GM23338 (cell line): ENCODE results near the gene RNF182.

Source experiments
- CREB1 ChIP-seq: fragments of 250-450 bp; sonication (Bioruptor Pico); IDR thresholded peaks from 2 replicates; pipeline ENCODE4 v1.5.0; 2020; ENCODE audit warnings: low read depth, mild to moderate bottlenecking, moderate library complexity
- EZH2 ChIP-seq: fragments of 200-600 bp; sonication (generic); IDR thresholded peaks from one replicate; pipeline ENCODE4 v1.8.0; 2017; ENCODE audit warnings: antibody characterized with exemption, mild to moderate bottlenecking, low read depth; ENCODE audit not compliant: unreplicated experiment
- EZH2phosphoT487 ChIP-seq: fragments of 200-600 bp; sonication (generic); IDR thresholded peaks from one replicate; pipeline ENCODE4 v1.8.1; 2018; ENCODE audit warnings: antibody characterized with exemption; ENCODE audit not compliant: unreplicated experiment
- JUNB ChIP-seq: IDR thresholded peaks from one replicate; pipeline ENCODE4 v1.6.1; 2016; ENCODE audit warnings: antibody characterized with exemption; ENCODE audit not compliant: unreplicated experiment
- POLR2AphosphoS5 ChIP-seq: IDR thresholded peaks from 2 replicates; pipeline ENCODE4 v1.6.1; 2016; ENCODE audit warnings: antibody characterized with exemption, low read depth
- REST ChIP-seq: IDR thresholded peaks from one replicate; pipeline ENCODE4 v1.6.1; 2018; ENCODE audit warnings: antibody characterized with exemption; ENCODE audit not compliant: unreplicated experiment
- ZNF331 ChIP-seq: fragments of 250-450 bp; sonication (Bioruptor Pico); IDR thresholded peaks from 2 replicates; pipeline ENCODE4 v1.5.0; 2020; ENCODE audit warnings: low read depth, mild to moderate bottlenecking, moderate library complexity
- TF ChIP-seq, protein P1 (sequence below), 2 experiments: fragments of 200-600 bp in 1 of 2; sonication (generic) in 1 of 2; conservative IDR thresholded peaks; 2 replicates each; pipeline versions ENCODE4 v1.5.1 to v1.6.1; 2016 to 2017; ENCODE audit warnings: antibody characterized with exemption in 2 of 2, low read depth in 2 of 2, mild to moderate bottlenecking in 2 of 2, moderate library complexity in 1 of 2

GRCh38 chr6:13932785-13933184 lies 8.0 kb downstream of the RNF182 start:
- TF ChIP-seq, protein P1, sequence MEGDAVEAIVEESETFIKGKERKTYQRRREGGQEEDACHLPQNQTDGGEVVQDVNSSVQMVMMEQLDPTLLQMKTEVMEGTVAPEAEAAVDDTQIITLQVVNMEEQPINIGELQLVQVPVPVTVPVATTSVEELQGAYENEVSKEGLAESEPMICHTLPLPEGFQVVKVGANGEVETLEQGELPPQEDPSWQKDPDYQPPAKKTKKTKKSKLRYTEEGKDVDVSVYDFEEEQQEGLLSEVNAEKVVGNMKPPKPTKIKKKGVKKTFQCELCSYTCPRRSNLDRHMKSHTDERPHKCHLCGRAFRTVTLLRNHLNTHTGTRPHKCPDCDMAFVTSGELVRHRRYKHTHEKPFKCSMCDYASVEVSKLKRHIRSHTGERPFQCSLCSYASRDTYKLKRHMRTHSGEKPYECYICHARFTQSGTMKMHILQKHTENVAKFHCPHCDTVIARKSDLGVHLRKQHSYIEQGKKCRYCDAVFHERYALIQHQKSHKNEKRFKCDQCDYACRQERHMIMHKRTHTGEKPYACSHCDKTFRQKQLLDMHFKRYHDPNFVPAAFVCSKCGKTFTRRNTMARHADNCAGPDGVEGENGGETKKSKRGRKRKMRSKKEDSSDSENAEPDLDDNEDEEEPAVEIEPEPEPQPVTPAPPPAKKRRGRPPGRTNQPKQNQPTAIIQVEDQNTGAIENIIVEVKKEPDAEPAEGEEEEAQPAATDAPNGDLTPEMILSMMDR (conservative IDR thresholded peaks at IDR 0.05; ENCODE audit: low read depth in 2 of 2): no peak
- no peak for TF ChIP-seq JUNB
- no peak for TF ChIP-seq REST
- TF ChIP-seq CREB1: no peak
- no peak for TF ChIP-seq EZH2
- TF ChIP-seq EZH2phosphoT487: no peak
- TF ChIP-seq ZNF331 (CRISPR knock-in tag): no peak
- no peak for TF ChIP-seq POLR2AphosphoS5
